Ovary (tissue), 9 donors: ENCODE data around the gene DCAF11. TPM values are rescaled to one million over a fixed set of nuclear protein-coding genes. Genes with fewer than 3 reads are reported as not detected.

Experiments used
- DNase-seq, 5 donors: peaks; one replicate each; pipeline ENCODE4 v3.0.0-alpha.2; 2019 to 2020
- H3K27ac ChIP-seq, 2 donors: fragments of 200-600 bp; one replicate each; pipeline versions ENCODE4 v1.5.1 to v1.8.0; 2019 to 2022
- H3K27me3 ChIP-seq: fragments of 200-600 bp; one replicate; pipeline ENCODE4 v1.8.0; 2022
- H3K36me3 ChIP-seq: fragments of 200-600 bp; sonication (generic); one replicate; pipeline ENCODE4 v1.5.1; 2019
- H3K4me1 ChIP-seq: one replicate; pipeline ENCODE4 v1.8.1; 2013; ENCODE audit warnings: mild to moderate bottlenecking, moderate library complexity; ENCODE audit not compliant: insufficient read depth
- H3K4me3 ChIP-seq: fragments of 200-600 bp; sonication (generic); one replicate; pipeline ENCODE4 v1.5.1; 2017
- H3K9me3 ChIP-seq, 2 donors: fragments of 200-600 bp in 1 of 2; sonication (generic) in 1 of 2; one replicate each; pipeline versions ENCODE4 v1.5.1 to v1.8.1; 2013 to 2019; ENCODE audit warnings: mild to moderate bottlenecking in 1 of 2, moderate library complexity in 1 of 2
- CTCF ChIP-seq, 3 donors: fragments of 450-650 bp in 2 of 3; fragments of 200-600 bp in 1 of 3; IDR thresholded peaks; one replicate each; pipeline versions ENCODE4 v1.5.1 to v1.8.0; 2016 to 2022; ENCODE audit warnings: antibody characterized with exemption in 3 of 3, mild to moderate bottlenecking in 1 of 3
- EP300 ChIP-seq: sonication (generic); formaldehyde crosslinking; IDR thresholded peaks from one replicate; pipeline ENCODE4 v1.6.1; 2017; ENCODE audit warnings: antibody characterized with exemption
- POLR2A ChIP-seq: fragments of 450-650 bp; IDR thresholded peaks from one replicate; pipeline ENCODE4 v1.6.1; 2017; ENCODE audit warnings: antibody characterized with exemption, mild to moderate bottlenecking, moderate library complexity
- WGBS, 3 donors: extraction: QIAGEN DNeasy Blood & Tissue Kit in 1 of 3; methylation state at CpG; one replicate each; pipeline versions ENCODE4 v1.1.5 to v1.1.7; 2013 to 2017; 5-methylcytosine and 5-hydroxymethylcytosine counted together
- intact Hi-C, 4 donors: fragments of 100-400 bp; cut with DNase I; formaldehyde crosslinking; loops; one replicate each; pipeline versions ENCODE4 v1.11.0 to v1.15.1; 2022 to 2023
- polyA plus RNA-seq, 2 donors: library from polyadenylated mRNA; stranded (reverse); fragments of 200-250 nt in 1 of 2; fragments of 350-450 nt in 1 of 2; fragmentation: Illumina TruSeq in 1 of 2; extraction: RNeasy Lipid Tissue Mini Kit (QIAGEN cat#74804) in 1 of 2; gene quantifications; one replicate each; pipeline ENCODE4 v1.2.3, GENCODE V29; 2013 to 2014
- total RNA-seq, 7 donors: library from RNA; depleted of rRNA in 2 of 7; stranded (reverse); fragments of >200 nt in 2 of 7; fragmentation: NEBNext Ultra II Directional in 3 of 7; extraction: Animal tissue kit (Norgen Biotek cat#: 25700) in 3 of 7; gene quantifications; one replicate each; pipeline versions ENCODE4 v1.1.0 to v1.2.4, GENCODE V29; 2016 to 2023
- donor health status: DM: no; HTN: no; CAD: no; lungs with moderate emphysema.
- donor health status: DM: no; HTN: no; CAD: no.
- donor health status: Bipolar disorder and iron deficiency.
- donor health status: DM: yes; HTN: yes; CAD: no.
- donor health status: DM: no; HTN: no; CAD: no.
- donor health status: DM: yes; HTN: yes; CAD: no.

The DCAF11 gene
- total and polyA plus RNA-seq, 9 donors: 34.7 to 71.4 (median 51.5) TPM

GRCh38 chr14:24145219-24145618 lies 30.6 kb downstream of the DCAF11 start:
- H3K4me1 ChIP-seq: peaks cover 10% of the 10 kb centered on the region
- peak overlapping the region in 1 of 2 donors; percentile 83 for H3K27ac ChIP-seq
- intact Hi-C loops: loop anchor here in 1 of 4 donors (10.0 kb wide), 1 partner anchor 220 kb away; the partner anchor contains the start of gene NFATC4
- no peak overlapping the region for H3K4me3 ChIP-seq
- no peaks in the 10 kb centered on the region for H3K27me3 ChIP-seq
- no peaks in the 10 kb centered on the region for H3K9me3 ChIP-seq
- no peaks in the 10 kb centered on the region for H3K36me3 ChIP-seq
- 83 to 94% (median 91%) methylated on average over 2 of the region's 2 CpGs for WGBS, 3 donors
- TF ChIP-seq CTCF (IDR thresholded peaks at IDR 0.05) (no peak), POLR2A (no peak), EP300 (no peak)
- no peak for DNase-seq

GRCh38 chr14:24145690-24146452 lies 31.3 kb downstream of the DCAF11 start:
- H3K36me3 ChIP-seq: no peaks in the 10 kb centered on the region
- TF ChIP-seq CTCF (IDR thresholded peaks at IDR 0.05) (no peak), POLR2A (no peak), EP300 (no peak)
- H3K27me3 ChIP-seq: no peaks in the 10 kb centered on the region
- no peak for DNase-seq
- no peaks in the 10 kb centered on the region for H3K9me3 ChIP-seq
- WGBS, 3 donors: 4 to 11% (median 8%) methylated on average over 9 of the region's 9 CpGs
- peak overlapping the region; percentile 75 to 83 for H3K27ac ChIP-seq
- peak overlapping the region; percentile 94 for H3K4me3 ChIP-seq
- intact Hi-C loops: loop anchor here in 1 of 4 donors (10.0 kb wide), 1 partner anchor 219 kb away; the partner anchor contains the start of gene NFATC4
- H3K4me1 ChIP-seq: peaks cover 10% of the 10 kb centered on the region

- H3K36me3 ChIP-seq: no peaks in the 10 kb centered on the region
- H3K4me1 ChIP-seq: peaks cover 10% of the 10 kb centered on the region
- H3K9me3 ChIP-seq: no peaks in the 10 kb centered on the region
- WGBS, 3 donors: 1 to 2% (median 1%) methylated on average over 25 of the region's 25 CpGs
- intact Hi-C loops: loop anchor here in 1 of 4 donors (10.0 kb wide), 1 partner anchor 218 kb away; the partner anchor contains the start of gene NFATC4
- peak within 1 kb of the TSS; percentile 75 to 83 for H3K27ac ChIP-seq
- peak; percentile 91 to 94 (median 91) for DNase-seq
- TF ChIP-seq POLR2A (no peak), EP300 (no peak), CTCF (IDR thresholded peaks at IDR 0.05) (no peak)
- peak within 1 kb of the TSS; percentile 94 for H3K4me3 ChIP-seq
- H3K27me3 ChIP-seq: no peaks in the 10 kb centered on the region
Observed at GRCh38 chr14:24146453-24146977, 31.9 kb downstream of the DCAF11 start, which contains the start of gene PSME2. Gene PSME2, minus strand, starts transcription at chr14:24146610. Its CDS starts 29 bp downstream, at chr14:24146581.

- peak; percentile 98 to 99 (median 98) for DNase-seq
- peak within 1 kb of the TSS; percentile 75 to 83 for H3K27ac ChIP-seq
- H3K9me3 ChIP-seq: no peaks in the 10 kb centered on the region
- no peaks in the 10 kb centered on the region for H3K27me3 ChIP-seq
- no peaks in the 10 kb centered on the region for H3K36me3 ChIP-seq
- WGBS, 3 donors: 0 to 1% (median 0%) methylated on average over 33 to 57 of the region's 57 CpGs
- H3K4me3 ChIP-seq: peak within 1 kb of the TSS; percentile 94
- intact Hi-C loops: loop anchor here in 1 of 4 donors (10.0 kb wide), 1 partner anchor 218 kb away; the partner anchor contains the start of gene NFATC4
- peaks cover 10% of the 10 kb centered on the region for H3K4me1 ChIP-seq
- TF ChIP-seq POLR2A: peak; percentile 24
- TF ChIP-seq CTCF (IDR thresholded peaks at IDR 0.05): no peak
Observed at GRCh38 chr14:24146978-24147760, 32.6 kb downstream of the DCAF11 start, which contains the start of gene RNF31. Gene RNF31, plus strand, starts transcription at chr14:24147498. Its CDS starts 201 bp downstream, at chr14:24147699.
